HG03439 (cell line): ENCODE measurements around the gene HSDL2.

ENCODE experiments used
- ATAC-seq: cut with Tn5 transposase; IDR thresholded peaks from one replicate; pipeline ENCODE4 v1.9.1; 2021; ENCODE audit warnings: mild to moderate bottlenecking, moderate library complexity; ENCODE audit not compliant: unreplicated experiment

The HSDL2 gene

GRCh38 chr9:112443636-112444035 lies 63.7 kb downstream of the HSDL2 start:
- no peak for ATAC-seq

GRCh38 chr9:112445196-112445595 lies 65.3 kb downstream of the HSDL2 start:
- no peak for ATAC-seq

GRCh38 chr9:112446080-112446479 lies 66.2 kb downstream of the HSDL2 start:
- ATAC-seq, result no peak

- ATAC-seq, result no peak
Observed at GRCh38 chr9:112446526-112446925, 66.6 kb downstream of the HSDL2 start.

GRCh38 chr9:112447283-112447761 lies 67.4 kb downstream of the HSDL2 start:
- no peak for ATAC-seq

GRCh38 chr9:112462855-112463254 lies 82.9 kb downstream of the HSDL2 start:
- no peak for ATAC-seq

- no peak for ATAC-seq
Observed at GRCh38 chr9:112465352-112465751, 85.4 kb downstream of the HSDL2 start.

GRCh38 chr9:112472996-112473395 lies 93.1 kb downstream of the HSDL2 start:
- ATAC-seq, result no peak

GRCh38 chr9:112473986-112474385 lies 94.1 kb downstream of the HSDL2 start:
- ATAC-seq, result no peak

- ATAC-seq, result no peak
Observed at GRCh38 chr9:112475318-112475717, 95.4 kb downstream of the HSDL2 start.

GRCh38 chr9:112477330-112477729 lies 97.4 kb downstream of the HSDL2 start:
- no peak for ATAC-seq

- no peak for ATAC-seq
Observed at GRCh38 chr9:112479221-112479620, 99.3 kb downstream of the HSDL2 start.

- ATAC-seq, result no peak
Observed at GRCh38 chr9:112484607-112485006, 104.7 kb downstream of the HSDL2 start.

- ATAC-seq, result no peak
Observed at GRCh38 chr9:112485574-112485973, 105.7 kb downstream of the HSDL2 start.

GRCh38 chr9:112486221-112487007 lies 106.5 kb downstream of the HSDL2 start, which contains the start of gene KIAA1958:
KIAA1958 (plus strand) TSS chr9:112486827; CDS start chr9:112574081, 87,254 bp downstream.
- peak; percentile 91 for ATAC-seq

GRCh38 chr9:112487008-112487798 lies 107.3 kb downstream of the HSDL2 start:
- peak; percentile 44 for ATAC-seq

GRCh38 chr9:112487799-112488340 lies 108.0 kb downstream of the HSDL2 start:
- no peak for ATAC-seq

GRCh38 chr9:112489039-112489546 lies 109.2 kb downstream of the HSDL2 start:
- ATAC-seq, result no peak

- ATAC-seq, result no peak
Observed at GRCh38 chr9:112489876-112490666, 110.2 kb downstream of the HSDL2 start.

GRCh38 chr9:112493393-112494137 lies 113.7 kb downstream of the HSDL2 start:
- no peak for ATAC-seq
